Bronchial epithelial cell (primary cell): ENCODE data around the gene WDR48. TPM values are rescaled to one million over a fixed set of nuclear protein-coding genes. Genes with fewer than 3 reads are reported as not detected.
A peak's percentile ranks its signal among the peaks of the same experiment; 100 is the strongest.

ENCODE experiments used
- DNase-seq: peaks from one replicate; pipeline ENCODE4 v3.0.0-alpha.2; 2010; ENCODE audit warnings: low read depth
- FAIRE-seq: peaks from 2 replicates; lab custom pipeline; 2011; peaks lifted over from hg19 to GRCh38; lab: Jason Lieb, UNC
- H3K27me3 ChIP-seq: 2 replicates; pipeline ENCODE4 v1.5.1; 2011; ENCODE audit warnings: low read length; ENCODE audit not compliant: control insufficient read depth, insufficient read depth
- H3K36me3 ChIP-seq: 2 replicates; pipeline ENCODE4 v1.5.1; 2011; ENCODE audit warnings: low read length; ENCODE audit not compliant: control insufficient read depth, insufficient read depth
- H3K4me3 ChIP-seq: 2 replicates; pipeline ENCODE4 v1.5.1; 2011; ENCODE audit warnings: mild to moderate bottlenecking, low read depth, low read length, control low read depth
- total RNA-seq: library from RNA; depleted of rRNA; stranded (reverse); fragments of >200 nt; gene quantifications from 2 replicates; pipeline ENCODE4 v1.2.1, GENCODE V29; 2014
- TF ChIP-seq, protein P1 (sequence below): IDR thresholded peaks from 2 replicates; pipeline ENCODE4 v1.5.1; 2011; ENCODE audit warnings: mild to moderate bottlenecking, moderate library complexity, low read length, control low read depth, inconsistent platforms; ENCODE audit not compliant: insufficient read depth, severe bottlenecking

Gene WDR48
- total RNA-seq, 1 donor from 2014 or later = 20.0 TPM

DNA sequence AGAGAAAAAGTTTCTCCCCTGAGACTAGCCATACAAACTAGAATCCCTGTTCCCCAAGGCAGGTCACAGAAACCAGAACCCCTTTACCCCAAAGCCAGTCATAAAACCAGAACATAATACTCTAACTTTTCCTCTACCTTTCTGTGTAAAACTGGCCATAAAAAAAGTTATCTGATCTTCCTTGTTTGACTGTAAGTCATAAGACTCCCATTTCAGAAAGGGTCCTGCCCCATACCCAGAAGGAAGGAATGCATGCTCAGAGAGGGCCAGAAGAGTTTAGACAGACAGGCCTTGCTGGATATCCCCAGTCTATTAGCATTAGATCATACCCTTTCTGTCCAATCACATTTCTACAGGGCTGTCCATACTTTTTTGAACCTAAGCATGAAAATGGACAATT, 27.3 kb upstream of the WDR48 start:
- DNase-seq (no peak), FAIRE-seq (no peak)
- no peaks in the 10 kb centered on the region for H3K27me3 ChIP-seq
- H3K36me3 ChIP-seq = no peaks in the 10 kb centered on the region
- TF ChIP-seq, protein P1, sequence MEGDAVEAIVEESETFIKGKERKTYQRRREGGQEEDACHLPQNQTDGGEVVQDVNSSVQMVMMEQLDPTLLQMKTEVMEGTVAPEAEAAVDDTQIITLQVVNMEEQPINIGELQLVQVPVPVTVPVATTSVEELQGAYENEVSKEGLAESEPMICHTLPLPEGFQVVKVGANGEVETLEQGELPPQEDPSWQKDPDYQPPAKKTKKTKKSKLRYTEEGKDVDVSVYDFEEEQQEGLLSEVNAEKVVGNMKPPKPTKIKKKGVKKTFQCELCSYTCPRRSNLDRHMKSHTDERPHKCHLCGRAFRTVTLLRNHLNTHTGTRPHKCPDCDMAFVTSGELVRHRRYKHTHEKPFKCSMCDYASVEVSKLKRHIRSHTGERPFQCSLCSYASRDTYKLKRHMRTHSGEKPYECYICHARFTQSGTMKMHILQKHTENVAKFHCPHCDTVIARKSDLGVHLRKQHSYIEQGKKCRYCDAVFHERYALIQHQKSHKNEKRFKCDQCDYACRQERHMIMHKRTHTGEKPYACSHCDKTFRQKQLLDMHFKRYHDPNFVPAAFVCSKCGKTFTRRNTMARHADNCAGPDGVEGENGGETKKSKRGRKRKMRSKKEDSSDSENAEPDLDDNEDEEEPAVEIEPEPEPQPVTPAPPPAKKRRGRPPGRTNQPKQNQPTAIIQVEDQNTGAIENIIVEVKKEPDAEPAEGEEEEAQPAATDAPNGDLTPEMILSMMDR = no peak
- no peak overlapping the region for H3K4me3 ChIP-seq

DNA sequence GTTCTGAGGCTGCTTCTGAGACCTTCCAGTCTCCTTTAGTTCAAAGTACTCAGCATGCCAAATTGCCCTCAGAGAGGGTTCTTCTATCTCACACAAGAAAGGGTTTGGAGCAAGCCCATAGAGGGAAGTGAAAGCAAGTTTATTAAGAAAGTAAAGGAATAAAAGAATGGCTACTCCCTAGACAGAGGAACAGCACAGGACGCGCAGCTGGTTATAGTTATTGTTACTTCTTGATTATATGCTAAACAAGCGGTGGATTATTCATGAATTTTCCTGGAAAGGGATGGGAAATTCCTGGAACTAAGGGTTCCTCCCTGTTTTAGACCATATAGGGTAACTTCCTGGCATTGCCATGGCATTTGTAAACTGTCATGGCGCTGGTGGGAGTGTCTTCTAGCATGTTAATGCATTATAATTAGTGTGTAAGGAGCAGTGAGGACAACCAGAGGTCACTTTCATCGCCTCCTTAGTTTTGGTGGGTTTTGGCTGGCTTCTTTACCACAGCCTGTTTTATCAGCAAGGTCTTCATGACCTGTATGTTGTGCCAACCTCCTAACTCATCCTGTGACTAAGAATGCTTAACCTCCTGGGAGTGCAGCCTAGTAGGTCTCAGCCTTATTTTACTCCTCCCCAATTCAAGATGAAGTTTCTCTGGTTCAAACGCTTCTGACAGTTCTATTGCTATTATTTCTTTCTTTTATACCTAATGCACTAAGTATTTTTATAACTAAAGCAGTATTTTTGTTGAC, 26.4 kb upstream of the WDR48 start:
- H3K27me3 ChIP-seq = no peaks in the 10 kb centered on the region
- FAIRE-seq (no peak), DNase-seq (no peak)
- H3K4me3 ChIP-seq = no peak overlapping the region
- TF ChIP-seq, protein P1 = no peak
- no peaks in the 10 kb centered on the region for H3K36me3 ChIP-seq

DNA sequence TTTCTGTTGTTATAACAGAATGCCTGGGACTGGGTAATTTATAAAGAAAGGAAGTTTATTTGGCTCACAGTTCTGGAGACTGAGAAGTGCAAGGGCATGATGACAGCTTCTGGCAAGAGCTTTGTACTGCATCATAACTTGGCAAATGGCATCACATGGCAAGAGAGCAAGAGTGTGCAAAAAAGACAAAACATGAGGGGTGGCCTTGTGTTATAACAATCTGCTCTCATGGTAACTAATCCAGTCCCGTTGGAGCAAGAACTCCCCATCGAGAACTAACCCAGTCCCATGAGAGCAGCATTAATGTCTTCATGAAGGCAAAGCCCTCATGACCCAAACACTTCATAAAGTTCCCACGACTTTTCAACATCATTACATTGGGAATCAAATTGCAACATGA, 23.3 kb upstream of the WDR48 start:
- no peak for DNase-seq
- no peaks in the 10 kb centered on the region for H3K27me3 ChIP-seq
- FAIRE-seq = no peak
- no peak overlapping the region for H3K4me3 ChIP-seq
- H3K36me3 ChIP-seq = no peaks in the 10 kb centered on the region
- TF ChIP-seq, protein P1 = no peak

DNA sequence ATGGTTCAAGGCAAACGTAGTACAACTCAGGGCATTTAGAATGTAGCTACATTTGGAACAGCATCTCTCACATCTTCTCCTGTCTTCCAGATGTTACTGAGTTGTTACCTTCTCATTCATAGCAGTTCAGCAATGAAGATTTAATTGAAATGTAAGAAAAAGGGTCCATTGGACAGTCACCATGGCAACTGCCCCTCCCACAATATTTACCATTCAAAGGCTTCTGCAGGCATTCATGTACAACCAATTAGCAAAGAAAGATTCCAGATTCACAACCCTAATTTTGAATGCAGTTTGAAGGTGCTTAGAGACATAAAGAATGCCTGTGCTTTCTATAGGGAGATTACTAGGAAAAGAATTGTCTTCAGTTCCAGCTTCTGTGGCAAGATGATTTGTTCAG, 22.3 kb upstream of the WDR48 start:
- H3K27me3 ChIP-seq = no peaks in the 10 kb centered on the region
- H3K36me3 ChIP-seq = no peaks in the 10 kb centered on the region
- TF ChIP-seq, protein P1 = no peak
- FAIRE-seq = no peak
- H3K4me3 ChIP-seq = no peak overlapping the region
- DNase-seq = no peak

DNA sequence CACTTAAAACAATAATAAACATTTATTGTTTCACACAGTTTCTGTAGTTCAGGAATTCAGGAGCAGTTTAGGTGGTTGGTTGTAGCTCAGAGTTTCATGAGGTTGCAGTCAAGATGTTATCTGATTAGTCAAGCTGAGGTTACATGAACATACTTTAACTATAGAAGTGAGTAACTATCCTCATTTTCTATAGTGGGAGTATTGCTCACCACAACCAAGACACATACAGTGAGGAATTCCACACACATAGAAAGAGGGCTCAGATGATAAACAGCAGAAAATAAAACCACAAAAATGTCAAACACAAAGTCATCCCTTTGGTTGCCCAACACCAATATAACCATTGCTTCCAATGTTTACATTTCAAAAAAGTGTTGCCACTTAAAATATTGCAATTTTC, 13.7 kb upstream of the WDR48 start:
- H3K36me3 ChIP-seq = no peaks in the 10 kb centered on the region
- TF ChIP-seq, protein P1 = no peak
- no peak overlapping the region for H3K4me3 ChIP-seq
- FAIRE-seq (no peak), DNase-seq (peak; percentile 83)
- no peaks in the 10 kb centered on the region for H3K27me3 ChIP-seq

DNA sequence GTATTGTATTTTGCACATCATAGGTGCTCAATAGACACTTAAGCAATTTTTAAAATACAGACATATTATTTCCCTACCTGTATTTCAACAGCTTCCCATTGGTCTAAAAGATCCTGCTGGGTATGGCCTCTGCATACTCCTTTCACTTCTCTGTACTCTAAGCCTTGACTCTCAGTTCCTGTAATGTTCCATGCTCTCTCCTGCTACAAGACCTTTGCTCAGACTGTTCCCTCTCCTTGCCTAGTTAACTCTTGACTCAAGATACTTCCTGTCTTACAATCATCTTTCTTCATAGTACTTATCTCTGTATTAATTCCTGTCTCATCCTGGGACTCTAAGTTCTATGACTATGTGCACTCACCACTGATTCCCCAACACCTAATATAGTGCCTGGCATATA, 1.8 kb upstream of the WDR48 start:
- no peaks in the 10 kb centered on the region for H3K36me3 ChIP-seq
- no peaks in the 10 kb centered on the region for H3K27me3 ChIP-seq
- no peak overlapping the region for H3K4me3 ChIP-seq
- FAIRE-seq (no peak), DNase-seq (no peak)
- TF ChIP-seq, protein P1 = no peak
